Measurements from ENCODE around the gene LIF.

Gene LIF

DNA sequence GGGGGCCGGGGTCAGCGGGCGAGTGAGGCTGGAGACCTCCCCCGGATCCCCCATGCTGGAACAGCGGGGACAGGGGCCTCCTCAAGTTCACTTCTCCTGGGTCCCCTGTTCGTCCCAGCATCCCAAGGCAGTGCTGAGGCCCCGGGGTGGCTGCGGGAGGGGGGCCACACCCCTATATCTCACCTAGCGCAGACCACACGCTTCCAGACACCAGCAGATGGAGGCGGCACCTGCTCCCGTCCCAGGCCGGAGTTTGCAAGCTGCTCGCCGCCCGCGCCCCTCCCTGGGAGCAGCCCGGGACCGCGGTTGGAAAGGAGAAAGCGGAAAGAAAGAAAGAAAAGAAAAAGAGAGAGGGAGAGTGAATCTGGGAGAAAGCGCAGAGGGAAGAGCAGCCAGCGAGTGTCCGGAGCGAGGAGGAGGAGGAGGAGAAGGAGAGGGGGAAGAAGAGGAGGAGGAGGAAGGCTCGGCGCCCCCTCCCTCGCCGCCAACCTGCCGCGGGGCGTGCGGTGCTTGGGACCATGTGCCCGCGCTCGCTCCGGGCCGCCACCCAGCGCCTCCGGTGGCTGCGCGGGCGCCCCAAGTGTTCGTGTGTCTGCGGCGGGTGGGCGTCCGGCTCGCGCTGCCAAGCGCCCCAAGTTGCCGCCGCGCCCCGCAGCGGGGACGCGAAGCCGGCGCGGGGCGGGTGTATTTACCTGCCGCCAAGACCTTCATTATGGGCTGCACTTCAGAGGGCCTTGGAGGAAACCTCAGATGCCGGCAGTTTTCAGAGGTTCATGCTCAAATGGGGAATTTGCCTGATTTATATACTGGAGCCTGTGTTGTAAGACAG is at the start of gene LIF:
LIF (minus strand) TSS at position 775 of the 829 bp plus-strand sequence; CDS start at position 711, 64 bp downstream.
- peak; percentile 83 for DNase-seq (ENCODE audit: low spot score)
- in situ Hi-C loops (cut with MboI; ENCODE audit: low pct_unique_long_range_greater_than_20kb, low sequenced_read_pairs, unreplicated experiment), result no loop called here
- TF ChIP-seq, protein P1, sequence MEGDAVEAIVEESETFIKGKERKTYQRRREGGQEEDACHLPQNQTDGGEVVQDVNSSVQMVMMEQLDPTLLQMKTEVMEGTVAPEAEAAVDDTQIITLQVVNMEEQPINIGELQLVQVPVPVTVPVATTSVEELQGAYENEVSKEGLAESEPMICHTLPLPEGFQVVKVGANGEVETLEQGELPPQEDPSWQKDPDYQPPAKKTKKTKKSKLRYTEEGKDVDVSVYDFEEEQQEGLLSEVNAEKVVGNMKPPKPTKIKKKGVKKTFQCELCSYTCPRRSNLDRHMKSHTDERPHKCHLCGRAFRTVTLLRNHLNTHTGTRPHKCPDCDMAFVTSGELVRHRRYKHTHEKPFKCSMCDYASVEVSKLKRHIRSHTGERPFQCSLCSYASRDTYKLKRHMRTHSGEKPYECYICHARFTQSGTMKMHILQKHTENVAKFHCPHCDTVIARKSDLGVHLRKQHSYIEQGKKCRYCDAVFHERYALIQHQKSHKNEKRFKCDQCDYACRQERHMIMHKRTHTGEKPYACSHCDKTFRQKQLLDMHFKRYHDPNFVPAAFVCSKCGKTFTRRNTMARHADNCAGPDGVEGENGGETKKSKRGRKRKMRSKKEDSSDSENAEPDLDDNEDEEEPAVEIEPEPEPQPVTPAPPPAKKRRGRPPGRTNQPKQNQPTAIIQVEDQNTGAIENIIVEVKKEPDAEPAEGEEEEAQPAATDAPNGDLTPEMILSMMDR (IDR thresholded peaks at IDR 0.05; ENCODE audit: extremely low read depth, insufficient read depth, missing control alignments), result peak; percentile 24

DNA sequence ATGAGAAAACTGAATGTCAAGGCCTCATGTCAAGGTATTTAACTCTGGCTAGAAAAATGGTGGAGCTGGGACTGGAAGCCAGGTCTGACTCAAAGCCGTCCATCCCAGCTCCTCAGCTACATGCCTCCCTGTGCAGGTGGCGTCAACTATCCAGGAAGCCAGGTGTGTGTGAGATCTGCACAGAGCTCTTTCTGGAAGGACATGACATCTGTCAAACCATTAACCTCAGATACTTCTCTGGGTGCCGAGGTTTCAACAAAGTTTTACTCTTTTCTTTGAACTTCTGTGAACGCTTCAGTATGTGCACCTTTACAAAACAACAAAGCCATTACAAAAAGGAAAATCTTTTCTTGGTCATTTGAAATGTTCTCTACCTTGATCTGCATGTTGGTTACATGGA is 49.8 kb upstream of the LIF start:
- in situ Hi-C loops (cut with MboI; ENCODE audit: low pct_unique_long_range_greater_than_20kb, low sequenced_read_pairs, unreplicated experiment), result no loop called here
- DNase-seq (ENCODE audit: low spot score), result no peak
- TF ChIP-seq, protein P1 (IDR thresholded peaks at IDR 0.05; ENCODE audit: extremely low read depth, insufficient read depth, missing control alignments), result no peak

- TF ChIP-seq, protein P1 (IDR thresholded peaks at IDR 0.05; ENCODE audit: extremely low read depth, insufficient read depth, missing control alignments), result no peak
- DNase-seq (ENCODE audit: low spot score), result no peak
- in situ Hi-C loops (cut with MboI; ENCODE audit: low pct_unique_long_range_greater_than_20kb, low sequenced_read_pairs, unreplicated experiment), result no loop called here
Measured at GRCh38 chr22:30295576-30295975, 49.0 kb upstream of the LIF start.

DNA sequence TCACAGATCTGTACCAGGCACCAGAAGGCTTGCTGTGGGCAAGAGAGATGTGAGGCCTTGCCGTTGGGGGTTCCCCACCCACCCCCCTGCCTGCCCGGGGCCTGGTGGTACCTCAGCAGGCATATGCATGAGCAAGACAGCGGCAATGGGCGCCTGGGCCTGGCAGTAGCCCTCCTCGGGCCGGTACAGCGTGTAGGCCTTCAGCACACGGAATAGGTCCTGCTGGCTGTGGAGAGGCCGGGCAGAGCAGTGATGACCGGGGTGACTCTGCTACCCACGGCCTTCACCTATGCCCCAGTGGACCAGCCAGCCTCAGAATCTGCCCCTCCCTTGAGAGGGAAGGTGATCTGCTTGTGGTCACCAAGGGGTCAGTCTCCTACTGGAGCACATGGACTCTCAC is 48.3 kb upstream of the LIF start:
- in situ Hi-C loops (cut with MboI; ENCODE audit: low pct_unique_long_range_greater_than_20kb, low sequenced_read_pairs, unreplicated experiment), result no loop called here
- TF ChIP-seq, protein P1 (IDR thresholded peaks at IDR 0.05; ENCODE audit: extremely low read depth, insufficient read depth, missing control alignments), result no peak
- no peak for DNase-seq (ENCODE audit: low spot score)

GRCh38 chr22:30294066-30294465 is 47.5 kb upstream of the LIF start:
- DNase-seq (ENCODE audit: low spot score), result no peak
- in situ Hi-C loops (cut with MboI; ENCODE audit: low pct_unique_long_range_greater_than_20kb, low sequenced_read_pairs, unreplicated experiment), result no loop called here

GRCh38 chr22:30293026-30293425 is 46.5 kb upstream of the LIF start:
- TF ChIP-seq, protein P1 (IDR thresholded peaks at IDR 0.05; ENCODE audit: extremely low read depth, insufficient read depth, missing control alignments), result no peak
- no peak for DNase-seq (ENCODE audit: low spot score)
- in situ Hi-C loops (cut with MboI; ENCODE audit: low pct_unique_long_range_greater_than_20kb, low sequenced_read_pairs, unreplicated experiment), result no loop called here

More at GRCh38 chr22:30294066-30294465, 47.5 kb upstream of the LIF start:
- TF ChIP-seq, protein P1 (IDR thresholded peaks at IDR 0.05; ENCODE audit: extremely low read depth, insufficient read depth, missing control alignments), result no peak
